ENCODE results near the gene CFAP20.
"Not testable (repeated sequence)": the region's sequence is repeated elsewhere in the genome, so short reads cannot be mapped to it uniquely, and the experiment has no call there.

Gene CFAP20

DNA sequence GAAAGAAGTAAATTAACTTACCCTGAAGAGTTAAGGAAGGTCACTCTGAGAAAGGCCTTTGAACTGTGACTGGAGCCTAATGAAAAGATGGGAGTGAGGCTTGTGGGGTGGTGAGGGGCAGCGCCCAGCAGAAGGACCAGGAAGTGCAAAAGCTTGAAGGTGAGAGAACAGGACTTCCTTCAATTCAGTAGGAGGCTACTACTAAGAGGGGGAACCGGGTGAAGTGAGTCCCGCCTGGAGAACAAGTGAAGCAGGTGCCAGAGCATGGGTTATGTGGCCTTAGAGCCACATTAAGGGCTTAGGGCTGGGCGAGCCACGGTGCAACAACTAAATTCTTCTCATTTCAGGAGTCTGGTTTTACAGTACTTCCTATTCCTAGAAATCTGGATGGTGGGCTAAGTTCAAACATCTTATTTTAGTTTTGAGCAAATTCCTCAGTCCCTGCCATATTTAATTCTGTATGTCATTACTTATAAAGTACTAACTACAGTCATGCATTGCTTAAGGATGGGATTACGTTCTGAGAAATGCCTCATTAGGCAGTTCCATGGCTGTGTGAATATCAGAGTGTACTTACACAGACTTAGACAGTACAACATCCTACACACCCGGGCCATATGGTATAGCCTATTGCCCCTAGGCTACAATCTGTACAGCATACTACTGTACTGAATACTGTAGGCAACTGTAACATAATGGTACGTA lies 5.1 kb downstream of the CFAP20 start:
- no peak for DNase-seq

DNA sequence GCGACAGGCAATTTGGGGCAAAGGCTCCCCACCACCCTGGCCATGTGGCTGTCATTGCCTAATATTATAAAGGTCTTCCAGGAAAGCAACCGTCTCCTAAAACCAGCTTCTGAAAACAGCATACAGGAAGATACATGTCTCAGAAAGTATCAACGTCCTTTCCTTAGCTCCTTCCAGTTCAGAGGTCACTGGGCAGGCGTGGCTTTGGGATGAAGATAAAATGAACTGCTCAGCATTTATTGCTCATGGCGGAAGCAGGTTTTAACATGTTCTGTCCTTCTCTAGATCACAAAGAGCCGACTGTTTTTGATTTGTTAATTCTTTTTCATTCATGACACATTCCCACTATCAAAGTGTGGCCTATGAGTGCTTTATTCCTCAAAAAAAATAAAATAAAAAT lies 8.0 kb downstream of the CFAP20 start:
- no peak for DNase-seq

DNA sequence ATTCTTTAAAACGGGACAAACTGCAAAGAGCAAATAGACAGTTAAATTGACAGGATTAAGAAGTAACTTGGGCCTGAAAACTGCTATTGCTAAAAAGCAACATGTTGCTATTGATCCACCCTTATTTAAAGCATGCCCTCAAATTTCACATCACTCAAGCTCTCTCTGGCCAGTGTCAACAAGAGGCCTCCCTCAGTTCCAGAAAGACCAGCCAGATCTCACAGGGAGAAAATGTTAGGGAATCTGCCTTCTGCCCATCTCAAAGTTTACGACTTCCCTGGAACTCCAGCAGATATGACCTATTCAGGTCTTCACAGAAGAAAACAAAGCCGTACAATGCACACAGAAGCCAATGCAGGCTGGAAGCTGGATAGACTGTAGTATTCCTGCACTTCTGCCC lies 8.9 kb downstream of the CFAP20 start:
- DNase-seq: no peak

DNA sequence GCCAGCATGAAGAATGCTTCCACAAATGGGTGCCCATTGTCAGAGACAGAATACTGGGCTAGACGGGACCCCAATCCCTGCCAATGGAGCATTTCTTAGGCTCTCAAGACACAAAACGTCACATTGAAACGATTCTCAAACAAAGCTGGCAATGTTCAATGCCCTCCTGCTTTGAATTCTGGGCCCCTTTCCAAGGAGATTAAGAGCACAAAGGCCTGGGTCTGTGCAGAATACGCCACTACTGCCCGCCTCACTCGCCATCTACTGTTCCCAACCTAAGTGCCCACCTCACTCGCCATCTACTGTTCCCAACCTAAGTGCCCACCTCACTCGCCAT lies 9.7 kb downstream of the CFAP20 start:
- no peak for DNase-seq

DNA sequence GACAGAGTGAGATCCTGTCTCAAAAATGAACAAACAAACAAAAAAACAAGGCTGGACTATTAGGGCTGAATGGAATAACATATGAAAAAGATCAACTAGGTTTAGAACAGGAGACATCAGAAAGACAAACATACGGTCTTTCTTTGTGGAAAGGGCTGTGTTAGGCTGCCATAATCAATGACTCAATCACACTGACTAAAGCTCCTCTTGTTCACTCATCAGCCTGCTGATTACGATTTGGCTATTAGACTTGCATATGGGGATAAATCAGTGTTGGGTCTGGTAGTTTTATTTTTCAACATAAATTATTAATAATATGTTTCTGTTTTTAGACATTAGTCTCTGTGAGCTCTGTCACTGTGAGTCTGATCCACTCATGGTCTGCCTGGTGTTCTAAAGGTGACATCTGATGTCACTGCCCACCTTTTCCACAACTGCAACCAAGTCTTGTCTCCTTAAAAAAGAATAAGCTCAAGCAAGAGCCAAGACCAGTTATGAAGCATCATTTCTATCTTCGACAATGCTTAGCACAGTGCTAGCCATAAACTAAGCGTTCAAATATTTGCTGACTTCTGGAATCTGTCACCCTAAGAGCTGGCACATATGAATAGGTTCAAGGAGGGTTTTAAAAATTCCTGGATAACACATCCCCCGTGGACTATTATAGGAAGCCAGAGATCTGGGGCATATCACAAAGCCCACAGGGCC lies 10.2 kb downstream of the CFAP20 start:
- no peak for DNase-seq

DNA sequence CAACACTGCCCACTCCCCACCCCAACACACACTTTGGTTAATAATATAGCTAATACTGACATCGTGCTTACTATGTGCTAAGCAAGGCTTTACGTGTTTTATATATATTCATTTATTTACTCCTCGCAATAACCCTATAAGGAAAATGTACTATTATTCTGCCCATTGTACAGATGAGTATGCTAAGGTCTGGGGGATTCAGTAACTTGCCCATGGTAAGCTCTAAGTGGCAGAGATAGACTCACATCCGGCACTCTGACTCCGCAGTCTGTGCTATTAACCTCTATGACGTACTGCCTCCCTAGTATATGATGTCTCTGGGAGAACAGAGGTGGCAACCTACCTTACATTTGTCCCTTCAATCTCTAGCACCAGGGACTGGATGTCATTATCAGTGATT lies 12.7 kb downstream of the CFAP20 start:
- DNase-seq: no peak

DNA sequence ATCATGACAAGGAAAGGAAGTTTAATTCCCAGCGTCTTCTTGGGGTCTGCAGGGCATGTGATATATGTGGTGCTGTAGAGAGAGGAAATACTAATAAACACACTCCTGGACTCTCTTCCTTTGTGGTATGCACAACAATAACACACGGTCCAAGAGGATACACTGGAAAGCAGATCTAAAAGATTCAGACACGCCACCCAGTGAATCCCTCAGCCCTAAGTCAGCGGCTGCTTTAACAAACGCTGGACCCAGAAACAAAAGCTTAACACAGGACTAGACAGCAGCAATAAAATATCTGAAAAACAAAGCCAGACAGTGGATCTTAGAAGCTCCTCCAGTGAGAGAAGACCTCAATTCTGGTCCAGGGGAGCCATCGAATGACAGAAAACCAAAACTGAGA lies 13.1 kb downstream of the CFAP20 start:
- no peak for DNase-seq

DNA sequence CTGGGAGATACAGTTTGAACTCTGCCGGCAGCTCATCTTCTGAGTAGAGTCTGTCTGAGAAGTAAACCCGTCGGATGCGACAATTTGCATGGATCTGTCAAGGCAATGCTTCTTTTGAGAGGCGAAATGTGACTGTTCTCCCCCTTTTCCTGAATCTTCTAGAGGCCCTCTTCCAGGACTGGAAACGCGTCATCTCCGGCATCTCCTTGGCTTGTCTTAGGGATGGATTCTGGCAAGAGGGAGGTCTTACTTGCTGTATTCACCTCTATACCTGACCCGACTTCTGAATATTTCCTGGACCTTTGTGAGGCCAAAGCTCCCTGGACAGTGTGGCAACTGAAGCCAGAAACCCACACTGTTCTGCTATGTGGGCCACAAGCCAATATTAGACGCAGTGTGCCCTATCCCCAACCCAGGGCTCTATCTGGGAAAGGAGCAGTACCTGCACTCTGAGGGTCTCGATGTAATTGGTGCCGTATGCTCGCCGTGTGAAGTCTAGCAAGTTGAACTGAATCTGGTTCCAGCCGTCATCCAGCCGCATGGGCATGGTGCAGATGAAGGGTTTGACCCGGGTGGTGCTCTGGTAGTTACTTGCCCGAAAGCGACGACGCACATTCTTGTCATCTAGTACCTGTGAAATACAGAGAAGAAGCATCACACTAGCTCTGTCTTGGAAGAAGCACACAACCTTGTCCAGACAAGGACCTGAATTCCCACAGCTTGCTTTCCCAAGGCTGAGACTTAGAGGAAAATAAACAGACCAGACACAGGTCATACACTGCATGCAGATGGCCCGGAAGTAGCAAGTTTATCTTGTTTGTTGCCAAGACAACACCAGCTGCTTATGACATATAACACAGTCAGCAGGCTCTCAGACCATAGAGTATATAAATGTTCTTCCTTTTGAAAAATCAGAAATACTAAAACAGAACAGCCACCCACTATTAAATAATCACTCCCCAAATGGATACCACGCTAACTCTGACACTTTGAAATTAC lies 14.1 kb downstream of the CFAP20 start:
- no peak for DNase-seq

DNA sequence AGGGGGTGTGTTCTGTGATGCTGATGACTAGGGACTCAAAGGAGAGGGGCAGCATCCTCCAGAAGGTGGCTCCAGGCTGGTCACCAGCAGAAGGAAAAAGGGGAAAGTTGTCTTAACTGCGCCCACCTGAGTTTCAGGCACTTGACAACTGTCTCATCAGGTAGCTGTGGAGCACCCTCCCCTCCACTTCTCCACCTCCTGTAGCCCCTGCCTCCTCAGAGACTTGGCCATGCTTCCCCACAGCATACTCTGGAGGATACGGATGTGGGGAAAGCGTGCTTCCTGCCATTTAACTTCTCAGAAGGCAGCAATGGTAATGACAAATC lies 17.9 kb downstream of the CFAP20 start:
- no peak for DNase-seq

DNA sequence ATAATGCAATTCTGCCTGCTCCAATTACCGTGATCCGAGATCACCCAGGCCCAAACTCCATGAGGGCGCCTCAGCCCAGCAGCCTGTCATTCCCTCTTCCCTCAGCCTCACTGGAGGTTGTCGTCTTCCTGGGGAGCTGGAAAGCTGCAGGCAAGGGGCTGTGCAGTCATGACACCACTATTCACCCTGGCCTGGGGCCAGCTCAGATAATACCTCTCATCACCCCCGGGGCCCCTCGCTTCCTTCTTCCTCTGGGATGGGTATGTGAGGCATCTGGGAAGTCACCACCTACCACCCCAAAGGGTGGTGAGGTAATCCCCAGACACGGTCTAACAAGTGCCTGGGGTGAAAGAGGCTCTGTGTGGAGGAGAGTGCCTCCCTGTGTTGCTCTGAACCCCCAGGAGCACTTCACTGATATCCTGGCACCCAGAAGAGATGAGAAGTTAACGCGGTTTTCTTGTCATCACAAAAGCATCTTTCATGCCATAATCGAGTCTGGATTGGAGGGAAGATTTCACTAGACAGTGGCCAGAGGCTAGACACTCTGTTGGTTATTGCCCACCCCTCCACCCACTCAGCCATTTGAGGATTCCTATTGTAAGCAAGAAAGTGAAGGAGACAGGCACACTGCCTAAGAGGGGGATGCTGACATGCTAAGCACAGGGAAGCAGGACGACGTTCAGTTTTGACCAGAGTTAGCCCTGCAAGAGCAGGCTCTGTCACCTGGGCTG lies 18.4 kb downstream of the CFAP20 start:
- no peak for DNase-seq

DNA sequence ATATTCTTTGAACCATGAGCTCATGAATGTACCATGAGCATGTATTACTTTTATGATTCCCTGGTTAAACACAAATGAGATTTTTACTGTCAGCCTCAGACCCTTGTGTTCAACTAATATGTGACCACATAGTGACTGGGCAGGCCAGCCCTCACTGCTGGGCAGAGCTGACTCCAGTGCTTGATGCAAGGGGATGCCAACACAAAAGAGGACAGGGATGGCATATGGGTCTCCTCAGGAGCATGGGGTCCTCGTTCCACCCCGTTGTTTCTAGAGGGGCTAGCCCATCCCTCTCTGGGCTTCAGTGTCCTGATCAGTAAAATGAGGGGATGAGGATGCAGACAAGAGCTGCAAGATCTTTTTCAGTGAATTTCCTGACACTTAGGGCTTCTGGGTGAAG lies 19.3 kb downstream of the CFAP20 start:
- no peak for DNase-seq

DNA sequence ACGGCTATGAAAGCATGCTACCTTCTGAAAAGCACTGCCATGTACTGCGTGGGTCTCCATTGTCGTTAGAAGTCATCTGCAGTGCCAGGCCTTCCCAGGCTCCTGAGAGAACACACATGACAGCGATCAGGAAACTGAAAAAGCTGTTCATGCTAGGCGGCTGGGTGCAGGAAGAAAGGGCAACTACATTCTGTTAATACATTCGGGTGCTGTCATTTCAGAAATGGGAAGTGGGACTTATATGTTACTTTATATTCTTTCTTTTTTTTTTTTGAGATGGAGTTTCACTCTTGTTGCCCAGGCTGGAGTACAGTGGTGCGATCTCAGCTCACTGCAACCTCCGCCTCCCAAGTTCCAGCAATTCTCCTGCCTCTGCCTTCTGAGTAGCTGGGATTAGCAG lies 19.9 kb downstream of the CFAP20 start:
- no peak for DNase-seq

DNA sequence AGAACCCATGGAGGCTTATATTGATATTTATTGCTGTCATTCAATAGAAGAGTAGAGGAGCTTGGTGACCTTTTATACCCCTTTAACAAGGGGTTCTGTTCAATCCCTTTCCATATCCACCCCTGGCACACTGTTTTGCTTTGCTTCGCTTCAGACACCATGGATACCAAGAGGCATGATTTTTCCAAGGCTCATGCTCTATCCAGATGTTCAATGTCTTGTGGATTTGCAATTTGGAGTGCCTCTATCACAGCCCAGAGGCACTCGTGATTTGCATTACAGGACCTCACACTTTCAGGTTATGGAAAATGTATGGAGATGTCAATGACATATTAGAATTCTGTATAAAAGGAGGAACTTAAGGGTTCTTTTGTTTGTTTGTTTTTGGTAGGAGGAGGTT lies 21.5 kb downstream of the CFAP20 start:
- no peak for DNase-seq

DNA sequence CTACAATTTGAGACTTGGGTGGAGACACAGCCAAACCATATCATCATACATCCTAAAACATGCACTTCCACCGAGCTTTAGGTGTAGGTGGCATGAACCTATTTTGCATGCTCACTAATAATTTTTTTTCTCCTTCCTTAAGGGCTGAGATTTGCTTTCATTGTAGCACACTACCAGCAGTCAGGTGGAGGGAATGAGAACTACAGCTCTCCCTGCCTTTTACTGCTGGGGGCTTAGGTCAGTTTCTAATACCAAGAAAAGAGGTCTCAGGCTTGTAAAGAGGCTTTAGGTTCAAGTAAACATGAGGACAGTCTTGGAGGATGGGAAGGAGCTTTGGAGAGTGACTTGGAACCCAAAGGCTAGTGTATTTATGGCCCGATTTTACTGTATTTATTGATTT lies 22.0 kb downstream of the CFAP20 start:
- DNase-seq: no peak

DNA sequence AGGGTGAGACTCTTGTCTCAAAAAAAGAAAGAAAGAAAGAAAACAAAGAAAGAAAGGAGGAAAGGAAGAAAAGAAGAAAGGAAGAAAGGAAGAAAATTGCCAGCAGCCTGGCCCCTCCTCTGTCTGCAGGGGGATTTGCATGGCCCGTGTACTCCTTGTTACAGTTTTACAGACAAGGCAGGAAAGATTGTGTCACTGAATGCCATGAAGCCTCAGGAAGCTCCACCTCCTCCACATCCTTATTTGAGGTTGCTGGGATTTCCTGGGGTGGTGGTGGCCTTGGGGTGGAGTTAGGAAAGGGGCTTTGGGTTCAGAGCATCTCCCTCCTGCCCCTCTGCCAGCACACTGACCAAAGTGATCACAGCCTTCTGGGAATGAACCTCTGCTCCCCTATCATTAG lies 23.6 kb downstream of the CFAP20 start:
- DNase-seq: no peak

DNA sequence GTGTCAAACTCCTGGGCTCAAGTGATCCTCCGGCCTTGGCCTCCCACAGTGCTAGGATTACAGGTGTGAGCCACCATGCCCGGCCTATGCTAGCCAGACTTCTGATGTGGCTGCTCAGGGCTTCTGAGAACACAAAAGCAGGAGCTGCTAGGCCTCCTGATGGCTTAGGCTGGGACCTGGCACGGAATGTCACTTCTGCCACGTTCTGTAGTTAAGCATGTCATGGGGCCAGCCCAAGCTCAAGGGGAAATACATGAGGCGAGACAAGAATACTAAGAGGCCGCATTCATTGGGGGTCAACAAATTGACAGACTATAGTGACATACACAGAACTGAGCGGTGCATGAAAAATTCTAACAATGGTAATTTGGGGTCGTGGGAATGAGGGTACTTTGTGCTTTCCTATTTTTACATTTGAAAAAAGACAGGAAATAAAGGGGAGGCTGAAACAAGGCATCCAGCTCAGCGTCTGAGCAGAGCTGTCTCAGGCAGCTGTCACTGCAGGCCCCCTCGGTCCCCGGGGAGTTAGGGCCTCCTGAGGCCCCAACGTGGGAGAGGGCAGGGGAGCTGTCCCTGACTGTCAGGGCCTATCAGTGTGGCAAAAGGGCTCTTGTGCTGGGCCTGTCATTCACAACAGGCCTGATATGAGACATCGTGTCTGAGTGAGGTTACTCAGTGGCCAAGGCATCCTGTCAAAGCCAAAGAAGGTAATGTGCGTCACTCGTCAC lies 26.4 kb downstream of the CFAP20 start:
- DNase-seq: no peak

DNA sequence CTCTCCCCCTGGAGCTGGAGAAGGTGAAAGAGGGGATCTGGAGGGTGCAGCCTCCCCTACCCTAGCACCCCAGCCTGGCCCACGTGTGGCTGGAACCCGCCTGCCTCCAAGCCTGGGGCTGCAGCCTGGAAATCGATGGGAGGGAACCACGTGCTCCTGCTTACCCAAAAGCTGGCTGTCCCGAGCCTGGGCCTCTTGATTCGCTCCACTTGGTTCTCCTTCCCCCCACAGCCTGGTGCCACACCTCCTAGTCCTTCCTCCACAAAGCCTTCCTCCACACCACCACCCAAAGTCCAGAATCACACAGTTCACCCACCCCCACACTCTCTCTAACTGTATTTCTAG lies 29.3 kb downstream of the CFAP20 start:
- DNase-seq: no peak

DNA sequence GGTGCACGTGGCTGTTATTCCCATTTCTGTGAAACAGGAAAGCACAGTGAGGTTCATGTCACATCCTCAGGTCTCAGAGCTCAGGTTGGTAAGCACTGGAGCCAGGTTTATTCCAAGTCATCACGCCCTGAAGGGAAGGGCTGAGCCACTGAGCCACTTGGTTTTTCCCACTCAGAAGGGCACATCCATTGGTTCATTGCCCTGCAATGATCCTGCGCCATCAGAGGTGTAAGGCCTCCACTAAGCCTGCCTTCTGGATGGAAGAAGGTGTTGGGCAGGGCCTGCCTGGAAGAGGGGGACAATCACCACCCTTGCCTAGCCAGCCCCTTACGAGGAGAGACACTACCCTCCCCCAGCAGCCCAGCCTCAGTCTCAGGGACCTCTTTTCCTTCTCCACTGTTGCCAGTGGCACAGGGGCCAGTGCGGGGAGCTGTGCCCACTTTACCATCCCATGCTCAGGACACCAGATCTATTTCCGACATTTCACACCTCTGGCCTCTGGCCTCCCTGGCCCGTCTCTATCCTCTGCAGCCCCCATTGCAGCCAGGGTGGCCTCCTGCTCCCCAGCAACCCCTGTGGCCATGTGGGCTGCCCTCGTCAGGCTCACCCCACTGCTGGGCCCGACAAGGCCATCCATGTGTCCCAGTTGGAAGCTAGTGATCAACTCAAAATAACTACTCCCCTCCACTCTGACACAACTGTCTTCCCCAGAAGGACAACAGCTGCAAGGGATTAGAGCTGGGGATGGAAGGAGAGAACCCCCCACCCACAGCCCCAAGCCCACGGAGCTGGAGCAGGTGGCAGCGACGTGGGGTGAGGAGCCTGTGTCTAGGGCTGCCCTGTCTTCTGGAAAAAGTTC lies 29.9 kb downstream of the CFAP20 start:
- no peak for DNase-seq

DNA sequence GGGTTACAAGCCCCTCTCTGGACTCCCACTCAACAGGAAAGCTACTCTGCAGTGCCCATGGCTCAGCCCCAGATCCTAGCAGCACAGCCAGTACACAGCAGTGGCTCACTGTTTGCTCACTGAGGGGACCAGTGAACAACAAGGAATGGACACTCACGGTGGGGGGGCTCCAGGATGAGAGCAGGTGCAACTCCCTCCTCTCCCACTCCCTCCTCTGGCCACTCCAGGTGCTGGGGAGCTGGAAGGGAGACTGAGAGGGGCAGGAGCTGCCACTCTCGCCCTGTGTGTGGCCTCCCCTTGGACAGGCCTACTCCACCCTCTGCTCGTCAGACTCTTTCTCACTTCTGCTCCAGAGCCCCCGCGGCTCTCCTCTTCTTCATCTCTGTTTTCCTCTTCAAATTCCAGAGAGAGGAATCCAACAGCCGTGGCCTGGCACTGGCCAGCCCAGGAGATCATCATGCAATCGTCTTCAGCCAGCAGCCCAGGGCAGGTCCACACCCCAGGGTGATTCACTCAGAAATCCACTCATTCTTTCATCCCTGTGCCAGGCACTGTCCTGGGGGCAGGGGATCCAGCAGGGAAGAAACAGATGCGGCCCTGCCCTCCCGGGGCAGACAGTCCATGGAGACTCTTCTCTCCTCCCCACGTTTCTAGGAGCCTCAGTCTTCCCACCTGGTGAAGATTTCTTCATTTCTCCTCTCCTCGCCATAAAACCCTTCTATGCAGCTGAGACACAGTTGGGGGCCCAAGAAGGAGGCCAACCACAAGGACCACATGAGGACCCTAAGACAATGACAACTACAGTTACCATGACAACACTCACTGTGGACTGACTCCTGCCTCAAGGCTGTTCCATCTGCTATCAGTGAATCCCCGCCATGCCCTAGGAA lies 30.7 kb downstream of the CFAP20 start:
- DNase-seq: no peak

DNA sequence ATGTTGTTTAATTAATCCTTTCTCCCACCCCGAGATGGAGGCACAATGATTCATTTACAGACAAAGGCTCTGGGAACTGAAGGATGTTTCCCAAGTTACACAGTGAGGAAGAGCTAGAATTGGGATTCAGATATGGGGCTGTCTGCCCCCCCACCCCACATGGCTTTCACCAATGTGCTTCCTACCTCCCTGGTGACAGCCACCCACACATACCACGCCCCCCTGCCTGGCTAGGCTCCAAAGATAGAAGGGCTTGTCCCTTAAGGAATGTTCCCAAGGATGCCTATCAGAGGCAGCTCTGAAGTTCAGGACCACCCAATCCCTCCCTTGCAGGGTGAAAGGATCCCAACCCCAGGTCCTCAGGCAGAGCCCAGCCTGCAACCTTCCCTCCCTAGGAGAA lies 32.9 kb downstream of the CFAP20 start:
- DNase-seq: no peak

DNA sequence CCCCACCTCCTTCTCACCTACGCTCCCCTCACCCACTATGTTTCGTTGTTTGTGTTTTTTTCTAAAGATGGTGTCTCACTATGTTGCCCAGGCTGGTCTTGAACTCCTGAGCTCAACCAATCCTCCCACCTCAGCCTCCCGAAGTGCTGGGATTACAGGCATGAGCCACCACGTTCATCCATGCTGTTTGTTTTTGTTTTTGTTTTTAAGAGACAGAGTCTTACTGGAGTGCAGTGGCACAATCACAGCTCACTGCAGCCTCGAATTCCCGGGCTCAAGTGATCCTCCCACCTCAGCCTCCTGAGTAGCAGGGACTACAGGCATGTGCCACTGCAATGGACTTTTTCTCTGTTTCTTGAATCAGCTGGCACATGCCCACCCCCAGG lies 33.6 kb downstream of the CFAP20 start:
- not testable (repeated sequence) for DNase-seq
